ENCODE measurements around the gene PLOD3. TPM values are rescaled to one million over a fixed set of nuclear protein-coding genes. Genes with fewer than 3 reads are reported as not detected.

Gene PLOD3
- total RNA-seq, 1 experiment from 2014 or later = 83.7 TPM

- Histone ChIP-seq H4K20me1 (ENCODE audit: insufficient read depth) (no peaks in the 10 kb centered on the region), H3K9me3 (ENCODE audit: control insufficient read depth in 1 of 2, insufficient read depth in 1 of 2, low read depth in 1 of 2, low read length in 2 of 2) (no peaks in the 10 kb centered on the region), H3K27ac (ENCODE audit: low read depth, low read length) (peak overlapping the region; percentile 67), H3K79me2 (ENCODE audit: insufficient read depth, low read length) (no peaks in the 10 kb centered on the region), H3K27me3 (ENCODE audit: insufficient read depth, low read length) (no peaks in the 10 kb centered on the region), H3K9ac (ENCODE audit: low read length) (peak overlapping the region; percentile 72), H3K4me2 (ENCODE audit: low read length) (peak overlapping the region; percentile 97), H3K4me3 (replicated peaks in 1 of 2; ENCODE audit: low read depth in 1 of 2, low read length in 2 of 2) (peak overlapping the region; percentile 49 to 63), H3K36me3 (ENCODE audit: control insufficient read depth in 1 of 2, insufficient read depth in 2 of 2, low read length in 2 of 2) (no peaks in the 10 kb centered on the region), H3K9me2 (ENCODE audit: insufficient read depth) (no peaks in the 10 kb centered on the region), H3K4me1 (ENCODE audit: control insufficient read depth in 1 of 2, insufficient read depth in 2 of 2, low read length in 2 of 2) (peaks cover 24 to 47% of the 10 kb centered on the region in 2 experiments), H2AFZ (ENCODE audit: low read depth, low read length, poor library complexity, severe bottlenecking) (peak overlapping the region; percentile 44)
- POLR2A ChIA-PET = interaction anchor here (0.6 to 2.1 kb wide), 12 partner anchors 9 to 272 kb away, joined by 3 to 23 read pairs (median 5); partner anchors contain the start of genes FIS1, MOGAT3, PLOD3 and SERPINE1
- ATAC-seq (peak; percentile 82), DNase-seq (ENCODE audit: low read depth, low spot score) (peak; percentile 80)
- no TSS peak for BruUV-seq (replicated peaks)
- intact Hi-C loops (cut with micrococcal nuclease) = no loop called here
- RAD21 ChIA-PET (ENCODE audit: low non-redundant PET in 1 of 2, low total read pairs in 2 of 2, uncharacterized antibody in 2 of 2, unreplicated experiment in 2 of 2) = interaction anchor here in 1 of 2 experiments (0.8 to 1.0 kb wide), 2 partner anchors 19 to 30 kb away, joined by 3 to 4 read pairs; no protein-coding TSS in a partner anchor
- CTCF ChIA-PET = interaction anchor here (0.9 to 2.9 kb wide), 7 partner anchors 9 to 109 kb away, joined by 3 to 20 read pairs (median 4); partner anchors contain the start of gene VGF
- peak; percentile 81 for TF ChIP-seq POLR2AphosphoS5 (IDR thresholded peaks at IDR 0.05; ENCODE audit: low read depth, low read length)
- TF ChIP-seq POLR2A (IDR thresholded peaks at IDR 0.05; ENCODE audit: borderline replicate concordance, extremely low read depth, insufficient read depth, insufficient read length) = no peak
Measured at GRCh38 chr7:101173752-101174244, 43.6 kb downstream of the PLOD3 start.

DNA sequence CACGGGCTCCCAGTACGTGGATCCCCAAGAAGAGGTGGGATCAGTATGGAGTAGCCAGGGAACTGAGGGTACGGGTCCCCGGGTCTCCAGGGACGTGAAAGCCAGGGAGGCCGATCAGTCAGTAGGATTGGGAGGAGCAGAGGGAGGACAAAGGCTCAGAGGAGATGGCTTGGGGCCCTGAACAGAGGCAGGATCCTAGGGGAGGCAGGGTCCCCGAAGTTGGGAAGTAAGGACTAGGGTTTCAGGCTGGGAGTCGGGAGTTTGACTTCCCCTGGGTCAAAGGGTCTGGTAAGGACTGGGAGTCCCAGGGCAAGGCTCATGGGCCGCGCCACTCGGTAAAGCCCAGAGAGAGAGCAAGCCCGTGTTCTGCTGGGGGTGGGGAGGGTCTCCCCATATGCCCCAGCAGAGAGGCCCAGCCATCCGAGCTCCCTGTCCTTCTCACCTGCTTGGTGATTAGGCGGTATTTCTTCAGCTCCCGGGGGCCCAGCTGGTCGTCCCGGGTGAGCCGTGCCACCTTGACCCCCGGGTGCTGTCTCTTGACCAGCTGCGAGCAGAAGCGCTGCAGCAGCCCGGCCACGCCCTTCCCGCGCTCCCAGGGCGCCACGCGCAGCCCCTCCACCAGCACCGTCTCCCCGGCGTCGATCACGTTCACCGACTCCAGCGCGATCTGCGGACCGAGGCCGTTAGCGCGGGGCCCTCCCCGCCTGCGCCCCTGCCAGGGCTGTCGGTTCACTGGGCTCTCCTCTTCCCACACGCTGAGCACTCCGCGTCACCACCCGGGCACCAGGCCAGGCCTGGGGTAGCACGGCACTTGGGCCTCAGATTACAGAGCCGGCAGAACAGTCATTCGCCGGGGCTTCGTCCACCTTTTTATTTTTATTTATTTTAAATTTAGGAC is 44.3 kb downstream of the PLOD3 start:
- intact Hi-C loops (cut with micrococcal nuclease) = no loop called here
- Histone ChIP-seq H3K4me3 (replicated peaks in 1 of 2; ENCODE audit: low read depth in 1 of 2, low read length in 2 of 2) (peak overlapping the region; percentile 49 to 63), H3K9me2 (ENCODE audit: insufficient read depth) (no peaks in the 10 kb centered on the region), H3K27ac (ENCODE audit: low read depth, low read length) (peak overlapping the region; percentile 67), H3K9ac (ENCODE audit: low read length) (peak overlapping the region; percentile 72), H3K27me3 (ENCODE audit: insufficient read depth, low read length) (no peaks in the 10 kb centered on the region), H2AFZ (ENCODE audit: low read depth, low read length, poor library complexity, severe bottlenecking) (no peak overlapping the region), H3K9me3 (ENCODE audit: control insufficient read depth in 1 of 2, insufficient read depth in 1 of 2, low read depth in 1 of 2, low read length in 2 of 2) (no peaks in the 10 kb centered on the region), H3K36me3 (ENCODE audit: control insufficient read depth in 1 of 2, insufficient read depth in 2 of 2, low read length in 2 of 2) (no peaks in the 10 kb centered on the region), H3K4me2 (ENCODE audit: low read length) (peak overlapping the region; percentile 97), H3K4me1 (ENCODE audit: control insufficient read depth in 1 of 2, insufficient read depth in 2 of 2, low read length in 2 of 2) (peaks cover 31 to 54% of the 10 kb centered on the region in 2 experiments), H3K79me2 (ENCODE audit: insufficient read depth, low read length) (no peaks in the 10 kb centered on the region), H4K20me1 (ENCODE audit: insufficient read depth) (no peaks in the 10 kb centered on the region)
- CTCF ChIA-PET = interaction anchor here (0.9 to 2.9 kb wide), 7 partner anchors 8 to 110 kb away, joined by 3 to 20 read pairs (median 4); partner anchors contain the start of gene VGF
- ATAC-seq = peak; percentile 78
- BruUV-seq (replicated peaks) = TSS peak; percentile 53
- POLR2A ChIA-PET = interaction anchor here (0.8 to 2.1 kb wide), 9 partner anchors 8 to 71 kb away, joined by 3 to 23 read pairs (median 5); partner anchors contain the start of genes FIS1, MOGAT3, PLOD3 and VGF
- TF ChIP-seq ZFX (IDR thresholded peaks at IDR 0.05) (peak; percentile 46; the same call in 1 of the 2 replicates), POLR2A (IDR thresholded peaks at IDR 0.05; ENCODE audit: borderline replicate concordance, extremely low read depth, insufficient read depth, insufficient read length) (no peak), SP1 (IDR thresholded peaks at IDR 0.05; ENCODE audit: low read depth) (no peak), POLR2AphosphoS5 (IDR thresholded peaks at IDR 0.05; ENCODE audit: low read depth, low read length) (peak; percentile 48)
- no peak for DNase-seq (ENCODE audit: low read depth, low spot score)
- RAD21 ChIA-PET (ENCODE audit: low non-redundant PET in 1 of 2, low total read pairs in 2 of 2, uncharacterized antibody in 2 of 2, unreplicated experiment in 2 of 2) = interaction anchor here in 1 of 2 experiments (1.0 kb wide), 1 partner anchor 19 kb away, joined by 4 read pairs; no protein-coding TSS in a partner anchor

All from HCT116 (cell line).